HG03342 (cell line): ENCODE results near the gene ALDH1B1.
"Not testable (repeated sequence)": the region's sequence is repeated elsewhere in the genome, so short reads cannot be mapped to it uniquely, and the experiment has no call there.

Source experiments
- ATAC-seq: cut with Tn5 transposase; IDR thresholded peaks from one replicate; pipeline ENCODE4 v1.9.1; 2021; ENCODE audit warnings: mild to moderate bottlenecking, moderate library complexity; ENCODE audit not compliant: unreplicated experiment

Gene ALDH1B1

DNA sequence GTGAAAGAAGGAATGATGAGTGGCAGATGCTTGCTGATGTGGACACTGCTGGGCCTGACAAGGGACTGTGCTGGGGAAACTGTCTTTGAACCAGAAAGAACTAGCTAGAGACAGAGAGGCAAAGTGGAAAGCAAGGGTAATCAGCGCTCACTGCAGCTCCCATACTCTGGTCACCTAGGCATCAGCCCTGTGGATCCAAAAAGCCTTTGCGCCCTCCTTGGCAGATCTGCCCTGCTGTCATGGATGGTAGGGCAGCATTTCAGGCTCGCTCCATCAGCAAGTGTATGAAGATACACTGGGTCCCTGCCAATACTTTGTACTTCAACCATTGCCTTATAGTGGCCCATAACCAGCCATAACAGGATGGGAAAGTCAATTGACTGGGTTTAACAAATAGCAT, 6.6 kb upstream of the ALDH1B1 start:
- no peak for ATAC-seq

DNA sequence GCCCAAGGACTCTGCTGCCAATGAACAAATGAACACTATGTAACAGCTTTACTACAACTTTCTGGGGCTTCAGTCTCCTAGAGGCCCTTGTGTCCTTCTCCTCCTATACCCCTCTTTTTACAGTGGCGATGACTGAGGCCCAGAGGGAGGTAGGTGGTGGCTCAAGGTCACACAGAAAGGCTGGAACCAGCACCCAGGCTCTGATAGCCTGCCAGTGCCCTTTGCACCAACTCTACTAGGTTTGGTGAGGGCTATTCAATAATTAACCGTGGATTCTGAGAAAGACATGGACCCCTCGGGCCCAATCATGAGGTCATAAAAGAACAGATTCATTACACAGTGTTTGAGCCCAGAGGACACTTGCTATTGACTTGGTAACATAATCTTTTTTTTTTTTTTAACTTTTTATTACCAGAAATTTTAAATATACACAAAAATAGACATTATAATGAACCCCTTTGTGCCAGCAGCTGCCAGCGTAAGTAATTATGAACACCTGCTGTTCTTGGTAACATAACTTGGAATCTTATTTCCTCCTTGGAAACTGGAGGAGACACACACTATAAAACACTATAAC, 6.1 kb upstream of the ALDH1B1 start:
- ATAC-seq: no peak

DNA sequence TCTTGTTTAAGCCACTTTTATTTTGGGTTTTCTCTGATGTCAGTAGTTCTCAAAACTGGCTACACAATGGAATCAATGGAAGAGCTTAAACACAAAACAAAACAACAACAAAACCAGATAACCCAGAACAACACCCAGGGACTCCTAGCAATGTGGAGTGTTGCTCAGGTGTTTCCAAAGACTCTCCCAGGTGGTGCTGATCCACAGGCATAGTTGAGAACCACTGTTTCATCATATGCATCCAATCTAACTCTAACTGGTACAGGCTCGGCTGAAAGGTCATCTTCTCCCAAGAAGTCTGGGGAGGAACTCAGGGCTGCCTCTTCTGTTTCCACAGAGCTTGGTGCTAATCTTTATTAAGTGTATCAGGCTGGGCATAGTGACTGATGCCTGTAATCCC, 5.4 kb upstream of the ALDH1B1 start:
- ATAC-seq: no peak

DNA sequence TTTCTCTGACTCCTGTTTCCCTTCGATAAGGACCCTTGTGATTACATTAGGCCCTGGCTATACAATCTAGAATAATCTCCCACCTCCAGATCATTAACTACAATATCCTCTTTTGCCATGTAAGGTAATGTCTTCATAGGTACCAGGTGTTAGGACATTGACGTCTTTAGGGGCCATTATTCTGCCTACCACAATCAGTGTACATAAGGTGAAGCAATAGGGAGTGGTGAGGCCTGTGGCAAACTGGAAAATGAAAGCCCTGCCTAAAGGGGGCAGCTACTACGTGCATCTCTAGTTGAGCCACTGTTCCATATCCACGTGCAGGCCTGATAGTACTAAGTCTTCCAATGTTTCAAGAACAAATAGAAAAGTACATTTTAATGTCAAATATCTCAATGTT, 4.8 kb upstream of the ALDH1B1 start:
- ATAC-seq: no peak

DNA sequence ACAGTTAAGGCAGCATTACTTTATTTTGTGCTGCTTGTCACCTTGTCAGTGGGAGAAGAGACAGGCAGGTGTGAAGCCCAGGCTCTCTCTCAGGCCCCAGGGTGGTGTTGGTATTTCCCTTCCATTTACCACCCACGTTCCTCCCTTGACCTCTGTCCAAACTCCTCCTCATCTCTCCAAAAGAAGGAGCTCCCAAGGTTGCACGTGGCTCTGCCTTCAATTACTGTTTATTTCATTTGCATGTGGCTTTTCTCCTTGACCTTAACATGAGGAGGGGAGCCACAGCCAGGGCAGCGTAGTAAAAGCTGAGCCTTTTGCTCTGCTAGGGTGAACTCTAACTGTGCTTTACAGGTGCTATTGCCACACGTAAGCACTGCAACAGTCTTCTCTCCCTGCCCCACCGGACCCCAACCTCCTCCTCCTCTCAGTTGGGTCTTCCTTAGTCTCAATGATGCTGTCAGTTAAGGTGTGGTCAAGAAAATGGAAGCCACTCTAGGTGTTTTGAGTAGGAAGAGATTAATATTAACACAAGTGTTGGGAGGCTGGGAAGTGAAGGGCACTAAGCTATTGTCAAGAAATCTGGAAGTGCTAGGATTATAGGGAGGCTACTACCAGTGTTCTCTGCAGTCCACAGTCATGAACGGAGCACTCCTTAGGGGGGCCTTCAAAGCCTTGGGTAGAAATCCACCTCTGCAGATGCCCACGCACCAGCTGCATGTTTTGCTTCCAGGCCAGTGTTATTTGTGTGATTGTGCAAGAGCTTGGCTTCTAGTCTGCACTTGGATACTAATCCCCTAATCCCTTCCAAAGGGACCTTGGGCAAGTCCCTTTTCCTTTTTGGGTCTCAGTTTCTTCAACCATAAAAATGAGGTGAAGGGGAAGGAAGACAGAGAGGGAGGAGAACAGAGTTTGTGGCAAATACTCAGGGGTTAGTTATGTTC, 3.9 kb upstream of the ALDH1B1 start:
- ATAC-seq: no peak

DNA sequence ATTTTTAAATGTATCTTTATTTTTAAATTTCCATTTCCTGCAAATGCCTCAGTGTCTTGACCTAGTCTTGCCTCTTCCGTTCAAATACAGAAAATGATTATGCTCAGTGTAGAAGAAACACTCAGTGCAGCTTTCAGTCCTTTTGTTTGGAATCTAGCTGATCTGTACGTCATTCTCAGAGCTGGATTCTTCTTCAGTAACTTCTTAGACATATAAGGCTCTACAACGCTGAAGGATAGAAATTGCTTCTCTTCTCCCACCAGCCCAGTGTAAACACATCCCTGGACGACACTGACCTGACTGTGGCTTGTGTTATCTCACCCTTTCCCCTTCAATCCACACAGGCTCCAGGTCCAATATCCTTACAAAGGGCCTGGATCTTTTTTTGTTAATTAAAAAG, 3.2 kb upstream of the ALDH1B1 start:
- no peak for ATAC-seq

DNA sequence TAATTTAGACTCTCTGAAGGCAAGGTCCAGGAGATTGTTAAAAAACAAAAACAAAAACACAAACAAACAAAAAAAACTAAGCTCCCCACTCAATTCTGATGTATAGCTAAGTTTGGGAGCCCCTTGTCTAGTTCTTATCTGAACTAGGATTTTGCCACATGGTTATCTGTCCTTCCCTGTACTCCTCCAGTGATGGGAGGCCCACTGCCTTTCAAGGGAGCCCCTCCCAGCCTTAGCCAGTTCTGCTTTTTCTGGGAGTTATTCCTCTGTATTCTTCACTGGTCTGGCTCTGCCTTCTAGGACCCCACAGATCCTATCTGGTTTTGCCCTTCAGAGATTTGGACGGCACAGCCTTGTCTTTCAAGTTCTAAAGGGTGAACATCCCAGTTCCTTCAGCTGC, 2.1 kb upstream of the ALDH1B1 start:
- no peak for ATAC-seq

DNA sequence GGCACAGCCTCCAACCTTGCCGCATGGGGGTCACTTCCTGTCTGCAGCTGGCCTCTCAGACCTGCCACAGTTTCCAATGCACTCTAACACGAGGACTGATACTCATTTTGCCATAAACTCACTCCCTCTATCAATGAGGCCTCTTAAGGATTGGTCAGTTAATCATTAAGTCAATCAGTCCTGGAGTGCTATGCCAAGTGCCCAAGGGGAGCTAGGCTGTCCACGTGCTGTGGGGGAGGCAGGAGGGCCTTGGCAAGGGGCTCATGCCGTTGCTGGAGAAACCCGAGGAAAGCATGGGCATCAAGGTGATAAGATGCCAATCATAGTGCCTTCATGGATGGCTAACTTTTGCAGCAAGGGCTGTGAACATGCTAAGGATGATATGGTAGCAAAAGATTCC, 1.7 kb upstream of the ALDH1B1 start:
- no peak for ATAC-seq

DNA sequence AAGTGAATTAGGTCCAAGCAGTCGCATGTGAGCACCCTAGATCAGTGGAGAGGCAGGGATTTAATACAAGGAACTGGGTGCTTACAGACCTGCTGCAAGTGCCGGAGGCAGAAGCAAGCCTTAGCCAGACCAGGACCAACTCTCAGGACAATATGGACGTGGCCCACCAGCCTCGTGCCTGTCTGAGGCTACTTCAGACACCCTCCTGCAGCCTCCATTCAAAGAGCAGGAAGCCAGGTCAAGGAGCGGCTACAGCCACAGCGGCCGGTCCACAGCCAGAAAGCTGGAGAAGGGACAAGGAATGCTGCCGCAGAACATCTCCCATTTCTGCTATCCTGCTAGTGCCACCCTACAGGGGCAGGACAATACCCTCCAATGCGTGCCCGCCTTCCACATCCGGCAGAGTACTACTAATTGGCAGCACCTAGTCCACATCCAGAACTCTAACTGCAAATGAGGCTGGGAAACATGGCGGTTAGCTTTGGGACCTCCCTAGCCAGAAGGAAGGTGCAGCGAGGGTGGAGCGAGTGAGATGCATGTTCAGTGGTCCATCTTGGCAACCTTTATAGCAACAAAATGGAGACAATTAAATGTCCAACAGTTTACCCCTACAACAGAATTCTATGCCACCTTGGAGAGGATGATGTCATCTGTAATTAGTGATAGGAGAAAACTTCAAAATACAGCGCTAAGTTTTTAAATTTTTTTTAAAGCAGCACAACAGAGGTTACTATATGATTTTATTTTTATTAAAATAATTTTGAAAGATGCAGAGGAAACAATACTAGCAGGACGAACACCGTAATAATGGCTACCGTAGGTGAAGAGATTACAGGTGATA, 1.0 kb upstream of the ALDH1B1 start:
- no peak for ATAC-seq

DNA sequence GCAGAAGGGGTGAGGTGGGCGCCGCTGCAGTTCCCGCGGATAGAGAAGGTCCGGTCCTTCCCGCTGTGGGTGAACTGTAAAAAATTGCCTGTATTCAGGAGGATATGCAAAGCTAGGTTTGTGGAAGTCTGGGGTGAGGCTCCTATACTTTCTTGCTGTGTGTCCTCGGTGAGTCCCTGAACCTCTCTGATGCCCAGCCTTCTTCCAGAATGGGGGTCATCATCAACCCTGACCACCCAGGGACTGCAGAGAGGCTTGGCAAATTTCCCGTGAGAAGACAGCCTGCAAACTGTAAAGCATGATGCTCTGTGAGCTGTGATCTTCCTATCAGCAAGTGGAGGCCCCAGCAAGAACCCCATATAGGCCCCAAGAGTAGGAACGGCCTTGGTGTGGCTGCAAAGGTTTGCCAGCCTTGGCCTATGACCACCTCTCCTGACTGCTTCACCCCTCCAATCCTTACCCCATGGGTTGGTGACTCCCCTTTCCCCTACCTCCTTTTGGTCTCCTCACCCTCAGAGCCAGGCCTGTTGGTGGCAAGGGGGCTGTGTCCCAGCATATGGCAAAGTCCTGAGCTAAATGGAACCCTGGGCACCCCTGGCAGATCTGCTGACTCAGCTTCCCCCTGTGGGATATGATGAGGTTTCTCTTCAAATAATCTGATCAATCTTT, 760 bp downstream of the ALDH1B1 start:
- ATAC-seq: no peak

DNA sequence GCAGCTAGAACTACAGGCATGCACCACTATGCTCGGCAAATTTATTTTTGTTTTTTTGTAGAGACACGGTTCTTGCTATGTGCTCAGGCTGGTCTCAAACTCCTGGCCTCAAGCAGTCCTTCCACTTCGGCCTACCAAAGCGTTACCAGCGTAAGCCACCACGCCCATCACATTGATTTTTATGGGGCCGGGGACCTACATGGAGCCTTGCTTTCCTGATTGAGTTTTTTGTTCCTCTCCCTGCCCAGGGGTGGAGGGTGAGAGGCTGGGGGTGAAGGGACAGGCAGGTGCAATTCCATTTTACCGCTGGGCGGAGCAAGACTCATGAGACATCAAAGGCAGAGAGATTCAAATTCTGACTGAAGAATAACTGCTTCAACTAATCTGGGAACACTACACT, 1.9 kb downstream of the ALDH1B1 start:
- ATAC-seq: no peak

DNA sequence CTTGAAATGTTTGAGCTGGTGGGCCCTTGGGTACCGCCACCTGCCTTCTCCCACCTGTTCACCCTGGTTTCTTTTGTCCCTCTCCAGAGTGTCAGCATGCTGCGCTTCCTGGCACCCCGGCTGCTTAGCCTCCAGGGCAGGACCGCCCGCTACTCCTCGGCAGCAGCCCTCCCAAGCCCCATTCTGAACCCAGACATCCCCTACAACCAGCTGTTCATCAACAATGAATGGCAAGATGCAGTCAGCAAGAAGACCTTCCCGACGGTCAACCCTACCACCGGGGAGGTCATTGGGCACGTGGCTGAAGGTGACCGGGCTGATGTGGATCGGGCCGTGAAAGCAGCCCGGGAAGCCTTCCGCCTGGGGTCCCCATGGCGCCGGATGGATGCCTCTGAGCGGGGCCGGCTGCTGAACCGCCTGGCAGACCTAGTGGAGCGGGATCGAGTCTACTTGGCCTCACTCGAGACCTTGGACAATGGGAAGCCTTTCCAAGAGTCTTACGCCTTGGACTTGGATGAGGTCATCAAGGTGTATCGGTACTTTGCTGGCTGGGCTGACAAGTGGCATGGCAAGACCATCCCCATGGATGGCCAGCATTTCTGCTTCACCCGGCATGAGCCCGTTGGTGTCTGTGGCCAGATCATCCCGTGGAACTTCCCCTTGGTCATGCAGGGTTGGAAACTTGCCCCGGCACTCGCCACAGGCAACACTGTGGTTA, 3.3 kb downstream of the ALDH1B1 start:
- no peak for ATAC-seq

DNA sequence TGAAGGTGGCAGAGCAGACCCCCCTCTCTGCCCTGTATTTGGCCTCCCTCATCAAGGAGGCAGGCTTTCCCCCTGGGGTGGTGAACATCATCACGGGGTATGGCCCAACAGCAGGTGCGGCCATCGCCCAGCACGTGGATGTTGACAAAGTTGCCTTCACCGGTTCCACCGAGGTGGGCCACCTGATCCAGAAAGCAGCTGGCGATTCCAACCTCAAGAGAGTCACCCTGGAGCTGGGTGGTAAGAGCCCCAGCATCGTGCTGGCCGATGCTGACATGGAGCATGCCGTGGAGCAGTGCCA, 3.8 kb downstream of the ALDH1B1 start:
- no peak for ATAC-seq

DNA sequence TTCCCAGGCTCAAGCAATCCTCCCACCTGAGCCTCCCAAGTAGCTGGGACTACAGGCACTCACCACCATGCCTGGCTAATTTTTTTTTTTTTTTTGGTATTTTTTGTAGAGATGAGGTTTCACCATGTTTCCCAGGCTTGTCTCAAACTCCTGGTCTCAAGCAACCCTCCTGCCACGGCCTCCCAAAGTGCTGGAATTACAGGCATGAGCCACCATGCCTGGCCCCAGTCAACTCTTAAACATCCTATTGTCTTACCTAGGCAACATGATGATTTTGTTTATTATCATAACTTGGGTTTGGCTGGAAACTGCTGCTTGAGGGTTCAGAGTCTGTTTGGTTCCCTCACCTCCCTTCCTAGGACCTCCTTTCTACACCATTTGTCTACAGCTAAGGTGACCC, 6.7 kb downstream of the ALDH1B1 start:
- ATAC-seq: not testable (repeated sequence)

DNA sequence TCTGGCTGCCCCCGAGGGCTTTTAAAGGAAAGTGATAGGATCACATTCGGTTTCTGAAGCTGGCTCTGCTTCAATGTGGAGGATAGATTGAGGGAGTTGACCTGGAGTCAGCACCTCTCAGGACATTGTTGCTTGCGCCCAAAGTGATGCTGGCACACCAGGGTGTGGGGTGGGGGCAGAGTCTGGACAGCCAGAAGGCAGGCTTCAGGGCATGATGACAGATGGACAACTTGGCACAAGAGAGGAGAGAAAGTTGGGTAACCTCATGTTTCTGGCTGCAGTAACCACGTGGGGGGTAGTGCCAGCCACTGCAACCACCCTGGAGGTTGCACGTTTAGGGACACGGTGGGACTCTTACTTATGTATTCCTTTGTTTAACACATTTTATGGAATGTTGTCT, 9.5 kb downstream of the ALDH1B1 start:
- no peak for ATAC-seq

DNA sequence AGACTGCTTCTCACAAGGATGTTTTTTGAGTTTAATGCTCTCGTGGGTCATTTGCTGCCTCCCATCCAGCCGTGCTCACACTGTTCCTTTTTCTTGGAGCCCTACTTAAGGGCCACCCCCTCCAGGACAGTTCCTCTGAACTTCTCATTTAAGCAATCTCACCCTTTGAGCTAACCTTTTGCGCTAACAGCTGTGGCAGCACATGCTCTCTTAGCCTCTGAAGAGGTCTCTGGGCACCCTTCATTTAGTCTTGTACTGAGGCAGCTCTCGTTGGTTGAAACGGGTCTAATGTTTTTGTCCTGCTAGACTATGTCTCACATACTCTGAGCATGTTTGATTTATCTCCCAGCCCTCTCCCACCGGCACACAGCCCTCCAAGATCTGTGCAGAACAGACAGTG, 11.8 kb downstream of the ALDH1B1 start:
- no peak for ATAC-seq

DNA sequence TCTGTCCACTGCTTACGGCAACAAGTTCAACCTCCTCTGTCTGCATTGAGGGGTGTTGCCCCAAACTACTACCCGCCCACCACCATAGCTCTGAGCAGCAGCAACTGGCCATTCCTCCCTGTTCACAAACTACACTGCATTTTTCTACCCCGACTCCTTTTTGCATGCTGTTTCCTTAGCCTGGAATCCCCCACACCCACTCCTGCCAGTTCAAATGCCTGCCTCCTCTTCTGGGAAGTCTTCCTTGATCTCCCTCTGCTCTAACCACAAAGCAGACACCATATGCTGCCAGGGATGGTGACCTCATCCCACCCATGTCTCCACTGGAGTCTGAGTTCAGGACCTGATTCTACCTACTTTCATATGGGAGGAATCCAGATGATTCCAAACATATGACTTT, 13.3 kb downstream of the ALDH1B1 start:
- no peak for ATAC-seq

DNA sequence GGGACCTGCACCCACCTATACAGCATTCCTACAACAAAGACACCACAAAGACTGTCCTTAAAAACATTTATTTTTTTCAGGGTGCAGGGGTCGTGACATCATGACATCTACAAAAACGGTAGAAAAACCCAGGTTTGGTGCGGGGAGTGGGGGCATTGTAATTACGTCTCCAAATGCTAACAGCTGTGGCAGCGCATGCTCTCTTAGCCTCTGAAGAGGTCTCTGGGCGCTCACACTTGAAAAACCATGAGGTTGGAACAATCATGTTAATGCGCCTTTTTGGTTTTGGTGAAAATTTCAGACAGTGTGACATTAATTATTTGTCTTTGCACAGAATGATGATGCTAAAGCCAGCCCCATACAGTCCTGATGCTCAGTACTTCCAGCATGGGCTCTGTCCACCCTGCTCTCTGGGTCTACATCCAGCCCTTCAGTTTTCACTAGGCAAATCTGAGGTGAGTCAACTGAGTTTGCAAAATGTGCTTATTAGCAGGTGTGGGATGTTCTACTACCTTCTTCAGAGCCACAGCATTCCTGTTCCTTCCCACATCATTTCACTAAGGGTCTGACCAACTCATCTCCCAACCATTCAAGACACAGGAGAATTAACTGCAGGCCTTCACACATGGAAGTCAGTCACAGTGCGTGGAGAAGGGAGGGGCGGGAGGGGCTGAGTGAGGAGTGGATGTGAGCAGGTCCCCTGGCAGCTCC, 14.1 kb downstream of the ALDH1B1 start:
- ATAC-seq: no peak

DNA sequence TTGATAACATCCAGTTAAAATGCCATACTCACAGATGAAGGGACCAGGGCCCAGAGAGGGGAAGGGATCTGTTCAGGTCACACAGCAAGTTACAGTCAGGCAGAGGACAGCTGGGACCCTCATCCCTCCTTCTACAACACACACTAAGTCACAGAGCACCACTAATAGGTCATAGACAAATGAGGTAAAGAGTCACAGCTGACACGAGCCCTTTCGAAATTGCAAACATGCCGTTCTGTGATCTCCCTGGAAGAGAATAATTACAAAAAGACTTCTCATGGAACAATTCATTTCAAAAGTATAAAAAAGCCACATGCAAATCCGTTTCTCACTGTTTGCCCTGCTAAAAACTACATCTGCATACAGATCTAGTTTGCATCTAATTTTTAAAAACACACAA, 16.2 kb downstream of the ALDH1B1 start:
- ATAC-seq: peak; percentile 48

DNA sequence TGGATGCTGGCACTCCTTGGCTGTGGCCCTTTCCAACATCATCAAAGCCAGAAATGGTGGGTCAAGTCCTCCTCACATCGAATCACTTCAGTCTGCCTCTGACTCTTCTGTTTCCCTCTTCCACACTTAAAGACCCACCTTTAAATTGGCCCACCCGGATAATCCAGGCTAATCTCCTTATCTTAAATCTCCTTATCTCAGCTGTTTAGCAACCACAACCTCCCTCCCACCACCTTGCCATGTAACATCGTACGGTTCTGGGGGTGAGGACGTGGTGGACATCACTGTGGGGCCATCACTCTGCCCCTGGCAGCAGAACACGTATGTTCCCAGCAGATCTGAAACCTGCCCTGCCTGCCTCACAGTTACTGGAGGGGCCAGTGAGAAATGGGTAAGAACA, 20.2 kb downstream of the ALDH1B1 start:
- no peak for ATAC-seq
